Erythroblast (primary cell): ENCODE results near the gene RBFOX2.

Experiments
- GATA1 ChIP-seq: IDR thresholded peaks from 2 replicates; pipeline ENCODE4 v1.6.1; 2011; ENCODE audit warnings: low read depth, mild to moderate bottlenecking, control low read depth, low read length, moderate library complexity
- POLR2A ChIP-seq: IDR thresholded peaks from 2 replicates; pipeline ENCODE4 v1.6.1; 2011; ENCODE audit warnings: mild to moderate bottlenecking, low read length

GRCh38 chr22:35997438-35997837 lies 31.2 kb downstream of the RBFOX2 start:
- TF ChIP-seq POLR2A (no peak), GATA1 (no peak)
